GM20000 (cell line): Measurements from ENCODE around the gene AMPH.
A peak's percentile ranks its signal among the peaks of the same experiment; 100 is the strongest.
"Not testable (repeated sequence)": the region's sequence is repeated elsewhere in the genome, so short reads cannot be mapped to it uniquely, and the experiment has no call there.

Experiments used
- DNase-seq: peaks from one replicate; pipeline ENCODE4 v3.0.0; 2012; ENCODE audit warnings: low spot score
- TF ChIP-seq, protein P1 (sequence below): IDR thresholded peaks from 2 replicates; pipeline ENCODE4 v1.5.1; 2012; ENCODE audit warnings: mild to moderate bottlenecking, control low read depth; ENCODE audit errors: extremely low read depth, missing control alignments

The AMPH gene

DNA sequence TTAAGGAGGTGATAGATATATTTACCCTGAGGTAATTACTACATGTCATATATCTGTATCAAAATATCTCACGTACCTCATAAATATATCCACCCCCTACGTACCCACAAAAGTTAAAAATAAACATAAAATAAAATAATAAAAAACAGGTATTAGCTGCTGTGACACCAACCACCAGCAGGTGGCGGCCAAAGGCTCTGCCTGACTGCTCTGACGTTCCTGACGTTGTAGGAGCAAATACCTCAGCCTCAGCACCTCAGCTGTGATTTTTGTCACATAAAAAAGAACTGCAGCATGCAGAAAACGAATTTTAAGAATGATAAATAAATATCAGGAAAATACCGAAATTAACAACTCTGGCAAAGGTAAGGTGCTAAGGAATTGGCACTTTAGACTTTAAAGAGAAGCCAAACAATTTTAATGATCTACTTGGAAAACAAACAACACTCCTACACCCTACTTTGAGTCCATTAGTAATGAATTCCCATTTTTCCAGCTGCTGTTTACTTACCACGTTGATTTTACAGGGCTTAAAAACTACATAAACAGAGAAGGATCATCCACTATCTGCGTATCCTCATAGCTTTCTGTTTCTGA is 232.3 kb downstream of the AMPH start:
- TF ChIP-seq, protein P1, sequence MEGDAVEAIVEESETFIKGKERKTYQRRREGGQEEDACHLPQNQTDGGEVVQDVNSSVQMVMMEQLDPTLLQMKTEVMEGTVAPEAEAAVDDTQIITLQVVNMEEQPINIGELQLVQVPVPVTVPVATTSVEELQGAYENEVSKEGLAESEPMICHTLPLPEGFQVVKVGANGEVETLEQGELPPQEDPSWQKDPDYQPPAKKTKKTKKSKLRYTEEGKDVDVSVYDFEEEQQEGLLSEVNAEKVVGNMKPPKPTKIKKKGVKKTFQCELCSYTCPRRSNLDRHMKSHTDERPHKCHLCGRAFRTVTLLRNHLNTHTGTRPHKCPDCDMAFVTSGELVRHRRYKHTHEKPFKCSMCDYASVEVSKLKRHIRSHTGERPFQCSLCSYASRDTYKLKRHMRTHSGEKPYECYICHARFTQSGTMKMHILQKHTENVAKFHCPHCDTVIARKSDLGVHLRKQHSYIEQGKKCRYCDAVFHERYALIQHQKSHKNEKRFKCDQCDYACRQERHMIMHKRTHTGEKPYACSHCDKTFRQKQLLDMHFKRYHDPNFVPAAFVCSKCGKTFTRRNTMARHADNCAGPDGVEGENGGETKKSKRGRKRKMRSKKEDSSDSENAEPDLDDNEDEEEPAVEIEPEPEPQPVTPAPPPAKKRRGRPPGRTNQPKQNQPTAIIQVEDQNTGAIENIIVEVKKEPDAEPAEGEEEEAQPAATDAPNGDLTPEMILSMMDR = peak; percentile 81

DNA sequence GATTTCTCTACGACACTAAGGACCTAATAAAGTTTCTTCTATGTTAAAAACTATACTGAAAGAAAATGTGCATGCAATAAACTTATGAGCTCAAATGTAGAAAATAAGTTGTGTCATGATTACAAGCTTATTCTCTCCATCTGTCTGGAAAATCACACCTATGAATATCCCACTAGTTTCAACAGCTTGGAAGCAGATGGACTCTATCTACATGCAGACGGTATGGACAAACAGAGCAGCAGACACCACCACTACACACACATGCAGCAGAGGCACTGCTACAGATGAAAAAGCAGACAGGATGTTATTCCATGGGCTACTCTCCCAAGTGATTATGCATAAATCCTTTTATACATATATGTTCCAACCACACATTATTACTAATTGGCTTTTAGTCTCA is 234.3 kb downstream of the AMPH start:
- TF ChIP-seq, protein P1 = no peak

More for the DNA sequence above, 232.3 kb downstream of the AMPH start:
- peak; percentile 58 for DNase-seq

DNA sequence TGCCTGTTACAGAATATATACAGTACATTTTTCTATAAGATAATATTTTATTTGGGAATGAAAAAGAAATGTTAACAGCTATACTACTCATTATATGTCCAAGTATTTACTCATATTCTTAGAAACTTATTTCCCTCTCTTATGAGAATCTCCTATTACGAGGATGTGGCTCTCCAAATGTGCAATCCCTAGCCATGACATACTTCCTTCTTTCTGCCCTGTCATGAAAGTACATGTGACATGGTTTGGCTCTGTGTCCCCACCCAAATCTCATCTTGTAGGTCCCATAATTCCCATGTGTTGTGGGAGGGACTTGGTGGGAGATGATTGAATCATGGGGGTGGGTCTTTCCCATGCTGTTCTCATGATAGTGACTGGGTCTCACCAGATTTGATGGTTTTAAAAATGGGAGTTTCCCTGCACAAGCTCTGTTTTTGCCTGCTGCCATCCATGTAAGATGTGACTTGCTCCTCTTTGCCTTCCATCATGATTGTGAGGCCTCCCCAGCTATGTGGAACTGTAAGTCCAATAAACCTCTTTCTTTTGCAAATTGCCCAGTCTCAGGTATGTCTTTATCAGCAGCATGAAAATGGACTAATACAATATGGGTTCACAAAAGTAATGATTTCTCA is 235.1 kb downstream of the AMPH start:
- DNase-seq = not testable (repeated sequence)

More for the DNA sequence above, 234.3 kb downstream of the AMPH start:
- no peak for DNase-seq

DNA sequence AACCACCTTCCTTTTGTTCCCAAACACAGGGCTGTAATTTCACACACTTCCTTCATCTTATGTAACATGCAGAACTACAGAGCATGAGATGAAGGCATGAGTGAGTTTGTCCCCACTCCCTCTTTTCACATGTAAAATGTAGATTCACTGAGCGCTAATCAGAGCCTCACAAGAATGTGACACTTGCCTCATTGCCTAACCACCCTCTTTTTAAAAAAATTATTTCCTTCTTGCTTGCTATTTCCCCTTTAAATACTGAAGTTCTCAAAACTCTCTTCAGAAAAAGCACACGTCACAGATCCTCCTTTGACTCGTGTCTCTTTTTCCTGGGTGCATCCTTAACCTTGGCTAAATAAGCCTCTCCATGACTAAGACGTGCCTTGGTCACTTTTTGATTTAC is 236.5 kb downstream of the AMPH start:
- no peak for DNase-seq
- TF ChIP-seq, protein P1 = no peak

DNA sequence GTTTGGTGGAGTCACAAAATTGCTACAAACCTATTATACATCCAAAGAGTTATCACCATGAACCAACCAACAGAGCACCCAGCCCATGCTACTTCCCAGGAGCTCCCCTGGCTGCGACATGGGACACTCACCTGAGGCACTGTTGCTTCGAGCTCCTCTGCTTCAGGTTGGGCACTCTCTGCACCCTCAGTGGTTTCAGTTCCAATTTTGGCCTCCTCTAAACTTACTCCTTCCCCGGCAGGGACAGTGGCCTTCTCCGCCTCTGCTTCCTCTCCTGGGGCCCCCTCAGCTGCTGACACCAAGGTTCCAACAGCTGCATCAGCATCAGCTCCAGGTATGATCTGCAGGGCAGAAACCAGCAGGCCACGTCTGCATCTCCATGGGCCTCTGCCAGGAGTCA is 237.3 kb downstream of the AMPH start:
- DNase-seq = peak; percentile 26
- TF ChIP-seq, protein P1 = no peak

DNA sequence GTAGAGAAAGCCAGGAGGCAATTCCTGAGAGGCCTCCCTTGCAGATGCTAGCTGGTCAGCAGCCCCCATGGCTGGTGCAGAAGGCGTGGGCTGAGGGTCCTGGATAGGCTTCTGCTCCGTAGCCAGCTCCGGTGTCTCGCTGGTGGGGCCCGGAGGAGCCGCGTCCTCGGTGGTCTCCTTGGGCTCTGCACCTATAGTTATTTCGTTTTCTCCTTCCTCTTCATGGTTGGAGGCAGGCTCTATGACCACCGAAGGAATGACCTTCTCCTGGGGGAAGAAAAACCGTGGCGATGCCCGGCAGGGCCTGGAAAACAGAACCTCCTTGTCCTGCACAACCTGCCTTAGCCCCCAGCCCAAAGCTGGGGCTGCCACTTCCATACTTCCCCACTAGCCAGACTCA is 239.4 kb downstream of the AMPH start:
- DNase-seq = no peak
- TF ChIP-seq, protein P1 = no peak

DNA sequence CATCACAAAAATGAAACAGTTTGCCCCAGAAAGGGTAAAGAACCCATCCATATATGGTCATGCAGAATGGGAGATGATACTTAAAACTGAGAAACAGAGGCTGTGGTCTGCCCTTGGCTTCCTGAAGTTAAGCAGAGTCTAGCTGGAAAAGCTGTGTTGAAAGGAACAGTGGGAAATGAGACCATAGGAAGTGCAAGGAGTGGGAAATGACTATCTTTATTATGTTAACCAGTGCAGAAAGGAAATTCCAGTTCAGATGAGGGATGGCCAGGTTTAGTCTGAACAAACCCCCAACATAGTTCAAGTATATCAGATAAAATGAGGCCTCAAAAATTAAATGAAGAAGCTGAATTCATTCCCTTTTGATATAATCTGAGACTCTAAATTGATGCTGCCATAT is 245.5 kb downstream of the AMPH start:
- TF ChIP-seq, protein P1 = no peak
- DNase-seq = no peak

DNA sequence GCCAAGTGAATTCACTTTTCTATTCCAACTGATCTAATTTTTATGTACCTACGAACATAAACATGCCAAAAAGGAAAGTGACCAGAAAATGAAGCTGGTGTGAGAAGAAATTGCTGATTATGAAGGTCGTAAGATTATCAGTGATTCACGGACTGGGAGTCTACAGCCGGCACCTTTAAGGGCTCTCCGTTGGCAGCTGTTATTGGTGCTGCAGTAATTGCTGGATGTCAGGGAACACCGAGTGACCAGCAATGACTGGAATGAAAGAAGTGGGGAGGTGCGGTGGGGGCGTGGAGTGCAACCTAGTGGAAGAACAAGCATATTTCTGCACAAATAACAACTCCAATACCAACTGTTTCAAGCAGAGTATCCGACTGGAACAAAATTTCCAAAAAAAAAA is 247.9 kb downstream of the AMPH start:
- TF ChIP-seq, protein P1 = no peak
- no peak for DNase-seq
